Measurements from ENCODE around the gene ARHGEF10L.

- TF ChIP-seq CTCF (IDR thresholded peaks at IDR 0.05) (no peak), POLR2A (IDR thresholded peaks at IDR 0.05) (no peak)
These were observed 41.3 kb upstream of the ARHGEF10L start for GRCh38 chr1:17498214-17498613.
